PC-3 (cell line): Measurements from ENCODE around the gene WFS1.

Experiments
- EZH2 ChIP-seq: fragments of 300-600 bp; sonication (generic); IDR thresholded peaks from one replicate; pipeline ENCODE4 v1.6.1; 2017; ENCODE audit warnings: antibody characterized with exemption, mild to moderate bottlenecking, low read length; ENCODE audit not compliant: unreplicated experiment
- TF ChIP-seq, protein P1 (sequence below): fragments of 300-600 bp; sonication (generic); conservative IDR thresholded peaks from 2 replicates; pipeline ENCODE4 v1.5.1; 2017; ENCODE audit warnings: antibody characterized with exemption, low read depth, mild to moderate bottlenecking, low read length

DNA sequence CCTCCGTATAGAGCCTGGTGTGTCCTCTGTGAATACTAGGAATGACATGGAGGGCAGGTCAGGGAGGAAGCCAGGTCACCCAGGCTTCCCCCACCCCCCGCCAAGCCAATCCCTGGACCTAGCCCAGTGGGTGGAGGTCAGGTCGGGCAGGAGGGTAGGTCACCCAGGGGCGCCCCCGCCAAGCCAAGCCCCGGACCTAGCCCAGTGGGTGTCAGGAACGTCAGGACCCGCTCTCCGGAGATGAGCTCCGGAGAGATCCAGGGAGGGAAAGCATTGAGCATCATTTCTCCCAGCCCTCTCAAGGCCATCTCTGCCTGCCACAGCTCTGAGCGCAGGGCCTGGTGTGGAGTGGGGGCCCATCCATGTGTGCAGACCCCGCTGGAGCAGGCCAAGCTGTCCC is 48.6 kb downstream of the WFS1 start:
- no peak for TF ChIP-seq EZH2
- TF ChIP-seq, protein P1, sequence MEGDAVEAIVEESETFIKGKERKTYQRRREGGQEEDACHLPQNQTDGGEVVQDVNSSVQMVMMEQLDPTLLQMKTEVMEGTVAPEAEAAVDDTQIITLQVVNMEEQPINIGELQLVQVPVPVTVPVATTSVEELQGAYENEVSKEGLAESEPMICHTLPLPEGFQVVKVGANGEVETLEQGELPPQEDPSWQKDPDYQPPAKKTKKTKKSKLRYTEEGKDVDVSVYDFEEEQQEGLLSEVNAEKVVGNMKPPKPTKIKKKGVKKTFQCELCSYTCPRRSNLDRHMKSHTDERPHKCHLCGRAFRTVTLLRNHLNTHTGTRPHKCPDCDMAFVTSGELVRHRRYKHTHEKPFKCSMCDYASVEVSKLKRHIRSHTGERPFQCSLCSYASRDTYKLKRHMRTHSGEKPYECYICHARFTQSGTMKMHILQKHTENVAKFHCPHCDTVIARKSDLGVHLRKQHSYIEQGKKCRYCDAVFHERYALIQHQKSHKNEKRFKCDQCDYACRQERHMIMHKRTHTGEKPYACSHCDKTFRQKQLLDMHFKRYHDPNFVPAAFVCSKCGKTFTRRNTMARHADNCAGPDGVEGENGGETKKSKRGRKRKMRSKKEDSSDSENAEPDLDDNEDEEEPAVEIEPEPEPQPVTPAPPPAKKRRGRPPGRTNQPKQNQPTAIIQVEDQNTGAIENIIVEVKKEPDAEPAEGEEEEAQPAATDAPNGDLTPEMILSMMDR = no peak
